Raji (cell line): ENCODE data around the gene PASD1.

Experiments used
- POLR2A ChIP-seq: IDR thresholded peaks from 2 replicates; pipeline ENCODE4 v1.6.1; 2011; ENCODE audit warnings: low read depth, low read length, control low read depth; ENCODE audit not compliant: insufficient read depth

Gene PASD1, protein sequence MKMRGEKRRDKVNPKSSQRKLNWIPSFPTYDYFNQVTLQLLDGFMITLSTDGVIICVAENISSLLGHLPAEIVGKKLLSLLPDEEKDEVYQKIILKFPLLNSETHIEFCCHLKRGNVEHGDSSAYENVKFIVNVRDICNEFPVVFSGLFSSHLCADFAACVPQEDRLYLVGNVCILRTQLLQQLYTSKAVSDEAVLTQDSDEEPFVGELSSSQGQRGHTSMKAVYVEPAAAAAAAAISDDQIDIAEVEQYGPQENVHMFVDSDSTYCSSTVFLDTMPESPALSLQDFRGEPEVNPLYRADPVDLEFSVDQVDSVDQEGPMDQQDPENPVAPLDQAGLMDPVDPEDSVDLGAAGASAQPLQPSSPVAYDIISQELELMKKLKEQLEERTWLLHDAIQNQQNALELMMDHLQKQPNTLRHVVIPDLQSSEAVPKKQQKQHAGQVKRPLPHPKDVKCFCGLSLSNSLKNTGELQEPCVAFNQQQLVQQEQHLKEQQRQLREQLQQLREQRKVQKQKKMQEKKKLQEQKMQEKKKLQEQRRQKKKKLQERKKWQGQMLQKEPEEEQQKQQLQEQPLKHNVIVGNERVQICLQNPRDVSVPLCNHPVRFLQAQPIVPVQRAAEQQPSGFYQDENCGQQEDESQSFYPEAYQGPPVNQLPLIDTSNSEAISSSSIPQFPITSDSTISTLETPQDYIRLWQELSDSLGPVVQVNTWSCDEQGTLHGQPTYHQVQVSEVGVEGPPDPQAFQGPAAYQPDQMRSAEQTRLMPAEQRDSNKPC

GRCh38 chrX:151563449-151563848 lies at the start of gene PASD1:
Gene PASD1 (plus strand): TSS chrX:151563675. CDS start chrX:151601554, 37,879 bp downstream.
- no peak for TF ChIP-seq POLR2A

DNA sequence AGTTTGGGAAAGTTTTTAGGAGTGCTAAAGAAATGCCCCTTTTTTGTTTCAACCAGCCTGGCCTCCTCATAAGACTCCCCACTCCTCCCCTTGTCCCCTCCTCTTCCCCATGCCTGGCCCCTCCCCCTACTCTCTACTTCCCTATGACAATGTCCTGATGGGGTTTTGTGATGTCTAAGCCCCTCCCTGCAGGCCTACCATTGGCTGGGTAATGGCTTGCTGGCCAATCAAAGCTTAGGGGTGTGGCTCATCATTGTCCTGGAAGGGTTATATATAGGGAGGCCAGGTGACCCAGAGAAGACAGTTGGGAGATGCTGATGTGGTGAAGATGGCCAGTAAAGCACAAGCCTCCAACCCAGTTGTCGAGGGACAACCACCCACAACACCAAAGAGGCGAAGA lies 48.2 kb upstream of the PASD1 start:
- no peak for TF ChIP-seq POLR2A

GRCh38 chrX:151516538-151517187 lies 46.8 kb upstream of the PASD1 start:
- TF ChIP-seq POLR2A: no peak

GRCh38 chrX:151517421-151517820 lies 46.1 kb upstream of the PASD1 start:
- no peak for TF ChIP-seq POLR2A

DNA sequence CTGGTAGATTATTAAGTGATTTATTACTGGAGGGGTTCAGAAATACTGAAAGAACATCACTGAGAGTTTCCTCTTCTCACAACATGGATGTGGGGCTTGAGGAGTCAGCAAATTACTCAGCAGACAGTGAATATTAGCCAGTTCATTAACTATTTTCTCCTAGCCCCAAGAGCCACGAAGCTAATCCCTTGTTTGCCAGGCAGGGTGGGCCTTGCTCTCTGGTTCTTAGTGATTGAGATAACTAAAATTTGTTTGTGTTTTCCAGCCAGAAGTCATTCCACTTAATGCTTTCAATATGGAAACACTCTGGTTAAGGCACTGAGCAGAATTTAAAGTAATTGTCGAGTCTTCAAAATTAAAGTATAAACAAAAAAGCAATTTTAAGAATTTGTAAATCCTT lies 40.1 kb upstream of the PASD1 start:
- no peak for TF ChIP-seq POLR2A

- TF ChIP-seq POLR2A: no peak
Observed at GRCh38 chrX:151536571-151536970, 26.9 kb upstream of the PASD1 start.

GRCh38 chrX:151537572-151537971 lies 25.9 kb upstream of the PASD1 start:
- TF ChIP-seq POLR2A: no peak

DNA sequence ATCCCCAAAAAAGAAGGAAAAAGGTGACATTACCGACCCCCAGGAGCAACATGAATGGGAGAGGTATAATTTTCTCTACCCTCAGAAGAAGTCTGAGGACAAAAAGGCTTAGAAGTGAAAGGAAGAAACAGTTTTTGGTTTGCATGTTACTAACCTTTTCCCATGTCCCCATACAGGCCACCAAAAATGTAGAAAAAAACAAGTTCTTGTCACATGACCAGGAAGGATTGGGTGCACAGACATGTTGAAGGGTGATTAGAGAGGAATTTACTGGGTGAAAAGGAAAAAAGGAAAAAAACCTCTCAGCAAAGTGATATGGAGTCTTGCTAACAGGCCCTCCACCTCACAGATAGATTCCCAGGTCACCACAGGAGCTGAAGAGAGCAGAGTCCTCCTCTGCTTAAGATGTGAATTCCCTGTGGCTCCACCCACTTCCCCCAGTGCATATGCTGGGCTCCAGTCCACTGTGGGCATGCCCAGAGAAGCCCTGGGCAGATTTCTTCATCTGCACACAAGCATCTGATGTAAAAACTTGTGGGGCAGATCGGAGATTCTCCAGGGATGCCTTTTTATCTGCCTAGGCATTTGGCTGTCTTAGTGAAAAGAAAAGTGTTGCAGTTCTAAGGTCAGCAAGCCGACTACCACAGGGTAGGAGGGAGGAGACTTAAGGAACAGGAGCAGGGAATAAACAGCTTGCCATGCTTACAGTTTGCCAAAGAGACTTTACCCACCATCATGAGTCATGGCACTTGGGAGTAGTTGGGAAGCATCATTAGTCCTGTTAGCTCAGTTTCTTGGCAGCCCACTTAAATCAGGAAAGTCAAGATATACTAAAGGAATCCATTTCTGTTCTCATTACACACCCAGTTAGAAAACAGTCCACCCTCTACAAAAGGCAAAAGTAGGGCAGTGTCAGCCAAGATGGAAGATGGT lies 25.0 kb upstream of the PASD1 start:
- TF ChIP-seq POLR2A: no peak

DNA sequence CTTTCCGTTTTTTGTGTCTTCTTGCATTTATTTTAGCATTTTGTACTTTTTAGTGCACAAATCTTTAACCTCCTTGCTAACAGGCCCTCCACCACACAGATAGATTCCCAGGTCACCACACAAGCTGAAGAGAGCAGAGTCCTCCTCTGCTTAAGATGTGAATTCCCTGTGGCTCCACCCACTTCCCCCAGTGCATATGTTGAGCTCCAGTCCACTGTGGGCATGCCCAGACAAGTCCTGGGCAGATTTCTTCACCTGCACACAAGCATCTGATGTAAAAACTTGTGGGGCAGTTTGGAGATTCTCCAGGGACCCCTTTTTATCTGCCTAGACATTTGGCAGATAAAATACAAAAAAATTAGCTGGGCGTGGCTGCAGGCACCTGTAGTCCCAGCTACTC lies 19.8 kb upstream of the PASD1 start:
- no peak for TF ChIP-seq POLR2A

GRCh38 chrX:151552743-151553142 lies 10.7 kb upstream of the PASD1 start:
- TF ChIP-seq POLR2A: no peak

- TF ChIP-seq POLR2A: no peak
Observed at GRCh38 chrX:151564035-151564434, 560 bp downstream of the PASD1 start.

DNA sequence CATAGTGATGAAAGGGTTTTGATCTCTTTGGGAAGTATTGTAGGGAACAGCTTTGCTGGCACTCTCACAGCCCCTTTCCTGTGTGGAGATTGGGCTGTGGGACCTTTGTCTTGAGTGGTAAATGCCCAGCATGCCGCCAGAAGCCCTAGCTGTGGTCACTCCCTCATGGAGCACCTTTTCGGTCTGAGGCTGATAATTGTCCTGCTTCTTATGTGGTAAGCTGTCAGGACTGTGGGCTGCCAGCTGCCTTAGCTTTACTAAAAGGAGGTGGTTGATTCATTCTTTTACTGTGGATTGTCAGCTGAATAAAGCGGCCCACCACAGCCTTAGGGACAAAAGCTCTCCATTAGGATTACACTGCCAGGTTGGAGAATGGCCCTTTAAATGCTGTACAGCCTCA lies 7.1 kb downstream of the PASD1 start:
- no peak for TF ChIP-seq POLR2A

DNA sequence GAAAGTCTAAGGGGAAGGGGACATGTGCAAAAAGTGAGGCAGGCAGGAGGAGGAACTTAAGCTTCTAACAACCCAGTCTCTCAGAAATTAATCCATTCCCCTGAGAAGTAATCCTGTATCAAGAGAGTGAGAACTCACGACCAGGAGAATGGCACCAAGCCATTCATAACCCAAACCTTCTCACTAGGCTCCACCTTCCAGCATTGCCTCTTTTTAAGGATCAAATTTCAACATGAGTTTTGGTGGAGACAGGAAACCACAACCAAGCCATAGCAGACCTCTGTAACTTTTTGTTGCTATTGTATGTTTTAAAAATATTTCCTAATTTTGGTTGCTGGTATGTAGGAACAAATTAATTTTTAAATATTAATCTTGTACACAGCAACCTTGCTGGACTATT lies 32.8 kb downstream of the PASD1 start:
- no peak for TF ChIP-seq POLR2A

GRCh38 chrX:151604931-151605330 lies 41.5 kb downstream of the PASD1 start:
- TF ChIP-seq POLR2A: no peak

GRCh38 chrX:151609222-151609621 lies 45.7 kb downstream of the PASD1 start:
- TF ChIP-seq POLR2A: no peak

- TF ChIP-seq POLR2A: no peak
Observed at GRCh38 chrX:151621422-151621821, 57.9 kb downstream of the PASD1 start.
